ENCODE measurements around the gene HOXA7.

DNA sequence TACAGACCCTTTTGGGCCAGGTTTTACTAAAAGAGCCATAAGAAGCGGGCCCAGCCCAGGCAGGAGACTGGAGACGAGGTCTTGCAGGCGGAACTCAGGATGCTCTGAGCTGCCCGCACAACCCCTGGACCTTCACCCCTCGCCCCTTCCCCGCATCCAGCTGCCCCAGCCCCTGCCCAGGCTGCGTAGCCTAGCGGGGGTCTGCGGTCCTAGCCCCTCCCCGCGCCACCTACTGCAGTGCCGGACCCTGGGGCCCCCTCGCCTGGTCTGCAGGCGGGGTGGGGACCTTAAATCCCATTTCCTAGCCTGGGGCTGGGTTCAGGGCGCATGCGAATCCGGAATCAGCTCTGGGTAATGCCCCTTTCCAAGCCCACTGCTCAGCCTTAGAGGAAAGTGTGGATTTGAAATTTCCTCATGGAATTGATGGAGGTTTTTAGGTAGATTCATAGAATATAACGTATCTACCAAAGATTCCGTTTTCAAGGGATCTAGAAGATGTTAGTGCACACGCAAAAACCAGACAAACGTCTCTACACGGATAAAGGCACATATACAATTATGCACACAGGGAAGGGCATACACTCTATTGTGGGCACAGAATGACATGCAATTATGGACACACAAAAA, 3.5 kb downstream of the HOXA7 start:
- TF ChIP-seq, protein P1, sequence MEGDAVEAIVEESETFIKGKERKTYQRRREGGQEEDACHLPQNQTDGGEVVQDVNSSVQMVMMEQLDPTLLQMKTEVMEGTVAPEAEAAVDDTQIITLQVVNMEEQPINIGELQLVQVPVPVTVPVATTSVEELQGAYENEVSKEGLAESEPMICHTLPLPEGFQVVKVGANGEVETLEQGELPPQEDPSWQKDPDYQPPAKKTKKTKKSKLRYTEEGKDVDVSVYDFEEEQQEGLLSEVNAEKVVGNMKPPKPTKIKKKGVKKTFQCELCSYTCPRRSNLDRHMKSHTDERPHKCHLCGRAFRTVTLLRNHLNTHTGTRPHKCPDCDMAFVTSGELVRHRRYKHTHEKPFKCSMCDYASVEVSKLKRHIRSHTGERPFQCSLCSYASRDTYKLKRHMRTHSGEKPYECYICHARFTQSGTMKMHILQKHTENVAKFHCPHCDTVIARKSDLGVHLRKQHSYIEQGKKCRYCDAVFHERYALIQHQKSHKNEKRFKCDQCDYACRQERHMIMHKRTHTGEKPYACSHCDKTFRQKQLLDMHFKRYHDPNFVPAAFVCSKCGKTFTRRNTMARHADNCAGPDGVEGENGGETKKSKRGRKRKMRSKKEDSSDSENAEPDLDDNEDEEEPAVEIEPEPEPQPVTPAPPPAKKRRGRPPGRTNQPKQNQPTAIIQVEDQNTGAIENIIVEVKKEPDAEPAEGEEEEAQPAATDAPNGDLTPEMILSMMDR (IDR thresholded peaks at IDR 0.05) = no peak
- no peak for TF ChIP-seq POLR2A (IDR thresholded peaks at IDR 0.05)
- no peak for TF ChIP-seq POLR2AphosphoS5 (IDR thresholded peaks at IDR 0.05)
